OCI-LY3 (cell line): ENCODE measurements around the gene INF2.

Experiments
- EZH2phosphoT487 ChIP-seq: fragments of 200-600 bp; shearing (Covaris generic); IDR thresholded peaks from 2 replicates; pipeline ENCODE4 v1.6.1; 2018; ENCODE audit warnings: antibody characterized with exemption, mixed run types, low read depth
- TF ChIP-seq, protein P1 (sequence below): fragments of 200-600, 300-600 bp; sonication (generic); IDR thresholded peaks from 2 replicates; pipeline ENCODE4 v1.5.1; 2014; ENCODE audit warnings: antibody characterized with exemption, low read length, low read depth

DNA sequence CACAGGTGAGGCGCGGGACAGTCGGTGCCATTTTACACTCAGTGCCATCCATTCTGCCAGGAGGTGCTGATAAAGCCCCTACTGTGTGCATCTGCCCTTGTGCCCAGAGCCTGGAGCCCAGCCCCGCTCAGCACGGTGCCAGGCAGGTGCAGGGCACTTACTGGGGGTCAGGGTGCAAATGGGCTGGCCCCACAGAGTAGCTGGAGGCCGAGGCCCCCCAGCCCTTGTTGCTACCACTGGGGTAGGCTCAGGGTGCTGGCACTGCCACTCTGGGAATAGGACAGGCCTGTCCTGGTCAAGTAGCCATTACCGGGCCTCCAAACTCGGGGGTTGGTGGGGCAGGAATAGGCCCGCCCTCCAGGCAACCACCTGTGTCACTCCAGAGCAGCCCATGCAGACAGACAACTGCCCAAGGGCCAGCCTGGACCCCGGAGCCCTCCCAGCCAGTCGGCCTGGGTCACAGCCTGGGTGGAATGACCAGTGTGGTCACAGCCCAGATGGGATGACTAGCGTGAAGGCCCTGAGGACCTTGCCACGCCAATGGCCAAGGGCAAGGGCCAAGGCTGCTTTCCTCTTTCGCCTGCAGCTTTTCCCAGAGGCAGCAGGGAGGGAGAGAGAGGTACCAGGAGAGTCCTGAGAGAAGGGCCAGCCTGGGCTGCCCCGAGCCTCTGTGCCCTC is 3.0 kb downstream of the INF2 start:
- TF ChIP-seq, protein P1, sequence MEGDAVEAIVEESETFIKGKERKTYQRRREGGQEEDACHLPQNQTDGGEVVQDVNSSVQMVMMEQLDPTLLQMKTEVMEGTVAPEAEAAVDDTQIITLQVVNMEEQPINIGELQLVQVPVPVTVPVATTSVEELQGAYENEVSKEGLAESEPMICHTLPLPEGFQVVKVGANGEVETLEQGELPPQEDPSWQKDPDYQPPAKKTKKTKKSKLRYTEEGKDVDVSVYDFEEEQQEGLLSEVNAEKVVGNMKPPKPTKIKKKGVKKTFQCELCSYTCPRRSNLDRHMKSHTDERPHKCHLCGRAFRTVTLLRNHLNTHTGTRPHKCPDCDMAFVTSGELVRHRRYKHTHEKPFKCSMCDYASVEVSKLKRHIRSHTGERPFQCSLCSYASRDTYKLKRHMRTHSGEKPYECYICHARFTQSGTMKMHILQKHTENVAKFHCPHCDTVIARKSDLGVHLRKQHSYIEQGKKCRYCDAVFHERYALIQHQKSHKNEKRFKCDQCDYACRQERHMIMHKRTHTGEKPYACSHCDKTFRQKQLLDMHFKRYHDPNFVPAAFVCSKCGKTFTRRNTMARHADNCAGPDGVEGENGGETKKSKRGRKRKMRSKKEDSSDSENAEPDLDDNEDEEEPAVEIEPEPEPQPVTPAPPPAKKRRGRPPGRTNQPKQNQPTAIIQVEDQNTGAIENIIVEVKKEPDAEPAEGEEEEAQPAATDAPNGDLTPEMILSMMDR = no peak
- TF ChIP-seq EZH2phosphoT487 = no peak
